ENCODE data around the gene TRAF1. TPM values are rescaled to one million over a fixed set of nuclear protein-coding genes. Genes with fewer than 3 reads are reported as not detected.

TRAF1 gene
- total and polyA plus RNA-seq, 10 of the 15 experiments (the other 5 are each of a cell fraction or from before 2014, with no cell fraction given) = 13.8 to 163 (median 128) TPM

DNA sequence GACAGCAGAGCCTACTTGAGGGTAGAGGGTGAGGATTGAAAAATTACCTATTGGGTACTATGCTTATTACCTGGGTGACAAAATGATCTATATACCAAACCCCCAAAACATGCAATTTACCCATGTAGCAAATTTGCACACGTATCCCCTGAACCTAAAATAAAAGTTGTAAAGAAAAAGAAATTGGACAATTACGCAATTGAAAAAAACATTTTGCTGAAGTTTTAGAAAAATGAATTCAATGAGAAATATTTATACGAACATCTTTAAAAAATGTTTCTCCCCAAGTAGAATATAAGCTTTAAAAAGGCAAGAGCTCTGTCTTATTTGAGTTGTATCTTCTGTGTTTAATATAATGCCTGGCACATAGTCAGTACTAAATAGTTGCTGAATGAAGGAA lies 30.3 kb upstream of the TRAF1 start:
- POLR2A ChIA-PET = no interaction called here

More for the DNA sequence above, 30.3 kb upstream of the TRAF1 start:
- H3K4me1 ChIP-seq (ENCODE audit: control insufficient read depth, insufficient read depth, low read length) = no peaks in the 10 kb centered on the region
- H3K4me3 ChIP-seq = no peak overlapping the region
- no TSS peak for BruUV-seq (replicated peaks)
- no peak overlapping the region for H3K9ac ChIP-seq (ENCODE audit: control insufficient read depth, insufficient read depth, low read length)
- no peaks in the 10 kb centered on the region for H3K79me2 ChIP-seq (ENCODE audit: control insufficient read depth, insufficient read depth, low read length)
- H4K20me1 ChIP-seq (ENCODE audit: control insufficient read depth, insufficient read depth) = no peaks in the 10 kb centered on the region
- H3K9me3 ChIP-seq (replicated peaks; ENCODE audit: control insufficient read depth, insufficient read depth, low read length) = no peaks in the 10 kb centered on the region
- WGBS (ENCODE audit: insufficient coverage, insufficient replicate concordance, low lambda C conversion rate, missing lambda C conversion rate) = 79% methylated on average over 3 of the region's 3 CpGs
- ATAC-seq (no peak), FAIRE-seq (no peak), DNase-seq (ENCODE audit: low read depth, low spot score) (no peak)
- H2AFZ ChIP-seq (ENCODE audit: control insufficient read depth, low read depth, low read length) = no peak overlapping the region
- no peak overlapping the region for H3K4me2 ChIP-seq (ENCODE audit: control insufficient read depth, insufficient read depth)
- intact Hi-C loops (cut with micrococcal nuclease; ENCODE audit: unreplicated experiment) (no loop called here), in situ Hi-C loops (cut with MboI) (no loop called here)
- TF ChIP-seq SREBF2 (IDR thresholded peaks at IDR 0.05; ENCODE audit: low read length) (no peak), SMC3 (IDR thresholded peaks at IDR 0.05; ENCODE audit: borderline replicate concordance, low read length) (no peak), NR2C1 (IDR thresholded peaks at IDR 0.05) (no peak), MTA3 (IDR thresholded peaks at IDR 0.05; ENCODE audit: borderline replicate concordance, low read length) (no peak), SUPT20H (IDR thresholded peaks at IDR 0.05; ENCODE audit: borderline replicate concordance, control insufficient read depth, low read depth, low read length) (no peak), FOXM1 (IDR thresholded peaks at IDR 0.05; ENCODE audit: low read depth, low read length) (no peak), POLR2AphosphoS5 (IDR thresholded peaks at IDR 0.05; ENCODE audit: low read length) (no peak), PML (IDR thresholded peaks at IDR 0.05; ENCODE audit: low read length) (no peak), TCF7 (IDR thresholded peaks at IDR 0.05; ENCODE audit: borderline replicate concordance) (no peak), RUNX3 (IDR thresholded peaks at IDR 0.05; ENCODE audit: low read length) (no peak), TCF12 (IDR thresholded peaks at IDR 0.05; ENCODE audit: low read depth, low read length) (no peak), TARDBP (IDR thresholded peaks at IDR 0.05; ENCODE audit: borderline replicate concordance) (no peak)
- TF ChIP-seq, protein P1, sequence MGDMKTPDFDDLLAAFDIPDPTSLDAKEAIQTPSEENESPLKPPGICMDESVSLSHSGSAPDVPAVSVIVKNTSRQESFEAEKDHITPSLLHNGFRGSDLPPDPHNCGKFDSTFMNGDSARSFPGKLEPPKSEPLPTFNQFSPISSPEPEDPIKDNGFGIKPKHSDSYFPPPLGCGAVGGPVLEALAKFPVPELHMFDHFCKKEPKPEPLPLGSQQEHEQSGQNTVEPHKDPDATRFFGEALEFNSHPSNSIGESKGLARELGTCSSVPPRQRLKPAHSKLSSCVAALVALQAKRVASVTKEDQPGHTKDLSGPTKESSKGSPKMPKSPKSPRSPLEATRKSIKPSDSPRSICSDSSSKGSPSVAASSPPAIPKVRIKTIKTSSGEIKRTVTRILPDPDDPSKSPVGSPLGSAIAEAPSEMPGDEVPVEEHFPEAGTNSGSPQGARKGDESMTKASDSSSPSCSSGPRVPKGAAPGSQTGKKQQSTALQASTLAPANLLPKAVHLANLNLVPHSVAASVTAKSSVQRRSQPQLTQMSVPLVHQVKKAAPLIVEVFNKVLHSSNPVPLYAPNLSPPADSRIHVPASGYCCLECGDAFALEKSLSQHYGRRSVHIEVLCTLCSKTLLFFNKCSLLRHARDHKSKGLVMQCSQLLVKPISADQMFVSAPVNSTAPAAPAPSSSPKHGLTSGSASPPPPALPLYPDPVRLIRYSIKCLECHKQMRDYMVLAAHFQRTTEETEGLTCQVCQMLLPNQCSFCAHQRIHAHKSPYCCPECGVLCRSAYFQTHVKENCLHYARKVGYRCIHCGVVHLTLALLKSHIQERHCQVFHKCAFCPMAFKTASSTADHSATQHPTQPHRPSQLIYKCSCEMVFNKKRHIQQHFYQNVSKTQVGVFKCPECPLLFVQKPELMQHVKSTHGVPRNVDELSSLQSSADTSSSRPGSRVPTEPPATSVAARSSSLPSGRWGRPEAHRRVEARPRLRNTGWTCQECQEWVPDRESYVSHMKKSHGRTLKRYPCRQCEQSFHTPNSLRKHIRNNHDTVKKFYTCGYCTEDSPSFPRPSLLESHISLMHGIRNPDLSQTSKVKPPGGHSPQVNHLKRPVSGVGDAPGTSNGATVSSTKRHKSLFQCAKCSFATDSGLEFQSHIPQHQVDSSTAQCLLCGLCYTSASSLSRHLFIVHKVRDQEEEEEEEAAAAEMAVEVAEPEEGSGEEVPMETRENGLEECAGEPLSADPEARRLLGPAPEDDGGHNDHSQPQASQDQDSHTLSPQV (IDR thresholded peaks at IDR 0.05) = no peak
- TF ChIP-seq, protein P2, sequence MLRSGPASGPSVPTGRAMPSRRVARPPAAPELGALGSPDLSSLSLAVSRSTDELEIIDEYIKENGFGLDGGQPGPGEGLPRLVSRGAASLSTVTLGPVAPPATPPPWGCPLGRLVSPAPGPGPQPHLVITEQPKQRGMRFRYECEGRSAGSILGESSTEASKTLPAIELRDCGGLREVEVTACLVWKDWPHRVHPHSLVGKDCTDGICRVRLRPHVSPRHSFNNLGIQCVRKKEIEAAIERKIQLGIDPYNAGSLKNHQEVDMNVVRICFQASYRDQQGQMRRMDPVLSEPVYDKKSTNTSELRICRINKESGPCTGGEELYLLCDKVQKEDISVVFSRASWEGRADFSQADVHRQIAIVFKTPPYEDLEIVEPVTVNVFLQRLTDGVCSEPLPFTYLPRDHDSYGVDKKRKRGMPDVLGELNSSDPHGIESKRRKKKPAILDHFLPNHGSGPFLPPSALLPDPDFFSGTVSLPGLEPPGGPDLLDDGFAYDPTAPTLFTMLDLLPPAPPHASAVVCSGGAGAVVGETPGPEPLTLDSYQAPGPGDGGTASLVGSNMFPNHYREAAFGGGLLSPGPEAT (IDR thresholded peaks at IDR 0.05; ENCODE audit: low read depth) = no peak
- ChIA-PET RAD21 (ENCODE audit: unreplicated experiment) (no interaction called here), CTCF (interaction anchor here (1.4 to 1.6 kb wide), 2 partner anchors 11 to 201 kb away, joined by 3 read pairs; no protein-coding TSS in a partner anchor), SMC1A (ENCODE audit: uncharacterized antibody, unreplicated experiment) (no interaction called here)
- H3K27me3 ChIP-seq (replicated peaks in 1 of 2; ENCODE audit: control insufficient read depth in 2 of 2, insufficient read depth in 2 of 2, low read length in 1 of 2) = no peaks in the 10 kb centered on the region
- no peaks in the 10 kb centered on the region for H3K36me3 ChIP-seq (ENCODE audit: control insufficient read depth in 2 of 2, insufficient read depth in 2 of 2, low read length in 1 of 2)
- no peak overlapping the region for H3K27ac ChIP-seq (ENCODE audit: control insufficient read depth, insufficient read depth)
